ENCODE measurements around the gene MOB4.

DNA sequence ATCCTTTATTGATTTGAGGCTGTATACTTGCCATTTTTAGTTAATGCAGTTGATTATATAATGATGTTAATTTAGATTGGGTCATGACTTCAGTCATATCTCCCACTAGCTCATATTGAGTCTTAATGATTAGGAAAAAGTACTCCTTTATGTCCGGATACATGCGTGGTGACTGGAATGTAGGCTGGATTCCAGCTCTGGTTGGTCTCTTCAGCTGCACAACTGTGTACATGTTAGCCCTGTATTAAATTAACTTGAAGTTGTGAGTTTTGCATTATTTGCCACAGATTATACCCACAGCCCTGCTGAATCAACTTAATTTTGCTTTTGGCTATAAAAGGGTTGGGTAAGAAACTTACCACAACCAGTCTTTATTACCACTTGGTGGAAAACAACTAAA, 22.5 kb downstream of the MOB4 start:
- TF ChIP-seq POLR2AphosphoS5 (IDR thresholded peaks at IDR 0.05; ENCODE audit: low read depth, low read length), result no peak
- TF ChIP-seq POLR2A (IDR thresholded peaks at IDR 0.05; ENCODE audit: low read depth, low read length), result no peak
- no peak for TF ChIP-seq PAX5 (IDR thresholded peaks at IDR 0.05; ENCODE audit: insufficient read depth, low read length, severe bottlenecking)
- TF ChIP-seq POU2F2 (IDR thresholded peaks at IDR 0.05; ENCODE audit: low read depth, low read length), result no peak
- no peak for TF ChIP-seq SPI1 (IDR thresholded peaks at IDR 0.05; ENCODE audit: low read depth, low read length)
